GM10847 (cell line): Measurements from ENCODE around the gene SLCO3A1.

Experiments
- POLR2A ChIP-seq: IDR thresholded peaks from 2 replicates; pipeline ENCODE4 v1.6.1; 2011; ENCODE audit not compliant: insufficient read length; ENCODE audit errors: extremely low read depth

Gene SLCO3A1

DNA sequence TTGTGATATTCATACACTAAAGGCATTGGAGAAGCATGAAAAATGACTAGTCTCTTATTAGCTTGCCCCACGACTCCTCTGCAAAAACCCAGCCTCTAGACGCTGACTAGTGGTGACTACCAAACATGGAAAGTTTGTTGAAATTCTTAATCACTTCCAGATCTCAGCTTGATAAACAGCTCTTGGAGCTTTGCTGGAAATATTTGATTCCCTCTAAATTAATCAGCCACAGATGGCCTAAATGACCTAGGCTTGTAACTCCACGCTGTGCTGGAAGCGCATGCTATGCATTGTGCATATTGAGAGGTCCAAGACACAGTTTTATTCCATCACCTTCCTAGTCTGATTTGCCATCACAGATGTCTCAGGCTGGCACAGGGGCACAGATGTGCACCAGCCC, 295.5 kb downstream of the SLCO3A1 start:
- no peak for TF ChIP-seq POLR2A

DNA sequence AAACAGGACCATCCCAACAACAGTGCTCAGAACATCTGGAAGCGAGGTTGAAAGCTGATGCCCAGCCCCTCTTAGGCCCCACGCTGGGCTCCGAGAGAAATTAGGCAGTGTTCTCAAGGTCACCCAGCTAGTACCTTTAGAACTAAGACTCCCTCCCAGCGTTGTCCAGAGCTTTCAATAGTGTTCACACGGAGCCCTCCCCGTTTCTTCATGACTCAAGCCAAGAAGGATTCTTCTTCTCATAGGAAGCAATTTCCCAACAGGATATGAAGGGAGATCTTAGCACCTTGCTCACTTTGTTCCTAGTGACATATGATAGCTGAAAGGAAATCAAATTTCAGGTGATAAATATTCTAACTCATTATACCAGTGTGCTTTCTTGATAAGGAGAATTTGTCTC, 296.0 kb downstream of the SLCO3A1 start:
- no peak for TF ChIP-seq POLR2A

DNA sequence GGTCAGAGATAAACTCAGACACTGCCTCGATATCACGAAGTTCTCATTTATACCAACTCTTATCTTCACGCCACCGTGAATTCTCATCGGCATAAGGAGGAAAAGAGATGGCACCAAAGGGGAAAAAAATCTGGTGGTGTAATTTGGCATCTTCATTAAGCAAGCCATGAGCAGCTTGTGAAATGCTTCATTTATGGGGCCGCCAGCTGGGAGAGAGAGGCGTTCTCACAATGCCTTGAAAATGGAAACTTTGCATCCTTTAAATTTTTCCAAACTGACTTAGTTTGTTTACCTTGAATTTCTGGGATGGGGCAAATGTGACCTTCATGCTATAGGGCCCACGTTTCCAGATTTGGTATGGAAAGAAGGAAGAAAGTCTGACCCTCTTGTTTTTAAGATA, 297.7 kb downstream of the SLCO3A1 start:
- TF ChIP-seq POLR2A, result no peak

DNA sequence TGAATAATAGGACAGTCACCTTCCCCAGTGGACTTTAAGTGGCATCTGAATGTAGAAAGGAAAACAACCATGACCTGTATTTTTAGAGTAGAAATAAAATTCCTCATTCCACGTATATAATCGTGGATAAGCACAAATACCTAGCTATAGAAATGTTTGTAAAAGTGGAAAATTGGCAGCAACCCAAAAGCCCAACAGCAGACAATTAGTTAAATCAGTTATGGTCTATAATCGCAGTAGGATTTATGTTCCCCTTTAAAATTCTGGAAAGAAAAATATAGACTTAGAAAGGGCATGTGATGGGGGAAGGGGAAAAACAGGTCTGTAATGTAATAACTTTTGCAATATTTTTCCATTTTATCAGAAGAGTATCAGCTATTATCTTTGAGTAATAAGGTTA, 298.2 kb downstream of the SLCO3A1 start:
- no peak for TF ChIP-seq POLR2A

DNA sequence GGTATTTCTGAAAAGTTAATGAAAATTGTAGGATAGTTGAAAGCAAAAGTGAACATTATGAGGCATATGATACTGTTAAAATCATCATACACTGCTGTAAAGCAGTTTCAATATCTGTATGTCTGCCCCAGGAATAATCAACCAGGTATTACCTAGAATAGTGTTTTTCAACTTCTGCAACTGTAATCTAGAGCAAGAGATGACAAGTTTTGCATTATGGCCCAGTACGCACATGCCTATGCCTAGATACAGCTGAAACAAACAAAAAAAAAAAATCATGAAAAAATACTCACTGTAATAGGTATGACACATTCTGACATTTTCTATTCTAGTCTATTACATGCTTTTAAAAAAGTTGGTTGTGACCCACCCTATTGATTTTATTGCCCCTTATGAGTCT, 299.5 kb downstream of the SLCO3A1 start:
- no peak for TF ChIP-seq POLR2A

DNA sequence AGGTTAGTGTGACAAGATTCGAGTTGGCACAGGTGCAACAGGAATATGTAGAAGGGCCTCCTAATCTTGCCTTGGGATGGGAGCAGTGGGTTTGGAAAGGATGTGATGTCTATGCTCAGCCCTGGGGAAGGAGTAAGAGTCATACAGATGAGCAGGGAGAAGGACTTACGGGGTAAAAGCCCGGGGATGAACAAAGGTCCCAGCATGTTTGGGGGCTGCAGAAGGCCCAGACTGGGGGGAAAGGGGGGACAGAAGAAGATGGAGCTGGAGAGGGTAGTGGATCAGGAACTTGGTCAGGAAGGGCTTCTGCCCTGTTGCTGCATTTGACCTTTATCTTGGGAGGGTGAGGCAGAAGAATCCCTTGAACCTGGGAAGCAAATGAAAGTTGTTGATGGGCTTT, 300.1 kb downstream of the SLCO3A1 start:
- TF ChIP-seq POLR2A, result no peak

DNA sequence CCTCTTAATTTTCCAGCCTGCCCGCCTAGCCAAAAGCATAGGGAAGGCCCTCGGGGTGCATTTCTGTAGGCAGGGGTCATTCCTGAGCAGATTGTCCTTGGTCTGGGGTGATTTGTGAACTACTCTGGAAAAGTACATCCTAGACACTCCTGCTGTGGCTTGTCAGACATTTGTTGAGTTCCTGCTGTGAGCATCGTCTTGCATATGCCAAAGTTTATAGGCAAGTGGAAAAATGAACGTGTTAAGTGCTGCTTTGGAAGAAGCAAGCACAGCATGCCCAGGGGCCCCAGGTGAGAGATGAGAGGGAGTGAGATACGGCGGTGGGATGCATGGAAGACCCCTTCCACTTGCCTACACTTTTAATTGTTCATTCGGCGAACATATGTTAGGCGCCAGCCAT, 302.4 kb downstream of the SLCO3A1 start:
- TF ChIP-seq POLR2A, result no peak

DNA sequence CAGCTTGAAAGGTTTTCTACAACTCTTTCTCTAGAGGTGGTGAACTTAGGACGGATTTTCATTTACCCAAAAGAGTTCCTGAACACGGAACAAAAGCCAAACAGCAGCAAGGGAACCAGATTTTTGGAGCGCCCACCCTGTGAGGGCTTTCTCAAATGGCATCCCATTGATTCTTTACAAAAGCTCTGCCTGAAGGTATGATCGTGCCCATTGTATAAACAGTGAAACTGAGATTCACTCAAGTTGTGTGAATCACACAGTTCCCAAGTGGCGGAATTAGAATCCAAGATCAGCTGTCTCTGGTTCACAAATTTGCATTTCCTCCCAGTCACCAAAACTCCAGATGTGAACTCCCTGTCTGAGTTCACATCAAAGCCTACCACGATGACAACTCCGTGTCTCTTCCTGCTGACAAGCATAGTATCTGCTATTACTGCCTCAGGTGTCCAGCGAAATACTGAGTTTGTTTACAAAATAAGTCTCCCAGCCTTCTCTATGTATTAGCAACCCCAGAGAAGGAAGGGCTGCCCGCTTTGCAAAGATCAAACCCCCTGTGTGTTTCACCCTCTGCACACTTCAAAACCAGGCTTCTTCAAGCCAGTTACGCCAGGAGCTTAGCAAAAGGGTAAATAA, 304.3 kb downstream of the SLCO3A1 start:
- no peak for TF ChIP-seq POLR2A

DNA sequence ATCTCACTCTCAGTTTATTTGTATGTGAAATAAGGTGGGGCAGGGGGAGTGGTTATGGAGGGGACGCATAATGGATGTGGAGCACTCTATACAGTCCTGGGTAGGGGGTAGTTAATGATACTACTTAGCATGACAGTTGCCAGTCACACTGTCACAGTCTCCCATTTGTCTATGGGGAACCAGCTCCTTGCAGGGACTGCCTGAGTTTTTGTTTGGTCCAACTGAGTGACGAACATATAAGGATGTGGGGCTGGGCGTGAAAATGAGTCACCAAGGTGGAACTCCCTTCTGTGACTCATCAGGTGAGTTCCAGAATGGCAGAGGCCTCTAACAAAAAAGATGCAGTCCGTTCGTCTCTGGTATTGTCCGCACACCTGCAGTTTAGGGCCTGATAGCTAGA, 304.9 kb downstream of the SLCO3A1 start:
- TF ChIP-seq POLR2A, result no peak

DNA sequence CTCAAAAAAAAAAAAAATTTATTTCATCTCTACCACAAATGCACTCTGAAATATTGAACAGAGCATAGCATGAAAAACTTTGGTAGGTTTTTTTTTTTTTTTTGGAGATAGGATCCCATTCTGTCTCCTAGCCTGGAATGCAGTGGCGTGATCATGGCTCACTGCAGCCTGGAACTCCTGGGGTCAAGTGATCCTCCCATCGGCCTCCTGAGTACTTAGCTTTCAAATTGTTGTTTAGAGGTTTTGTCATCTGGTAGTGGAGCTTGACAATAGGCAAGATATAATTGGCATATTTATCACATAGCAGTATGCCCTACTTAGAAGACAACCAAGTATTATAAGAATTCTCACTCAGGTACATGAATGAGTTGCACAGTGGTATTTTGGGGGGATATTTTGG, 306.0 kb downstream of the SLCO3A1 start:
- TF ChIP-seq POLR2A, result no peak

DNA sequence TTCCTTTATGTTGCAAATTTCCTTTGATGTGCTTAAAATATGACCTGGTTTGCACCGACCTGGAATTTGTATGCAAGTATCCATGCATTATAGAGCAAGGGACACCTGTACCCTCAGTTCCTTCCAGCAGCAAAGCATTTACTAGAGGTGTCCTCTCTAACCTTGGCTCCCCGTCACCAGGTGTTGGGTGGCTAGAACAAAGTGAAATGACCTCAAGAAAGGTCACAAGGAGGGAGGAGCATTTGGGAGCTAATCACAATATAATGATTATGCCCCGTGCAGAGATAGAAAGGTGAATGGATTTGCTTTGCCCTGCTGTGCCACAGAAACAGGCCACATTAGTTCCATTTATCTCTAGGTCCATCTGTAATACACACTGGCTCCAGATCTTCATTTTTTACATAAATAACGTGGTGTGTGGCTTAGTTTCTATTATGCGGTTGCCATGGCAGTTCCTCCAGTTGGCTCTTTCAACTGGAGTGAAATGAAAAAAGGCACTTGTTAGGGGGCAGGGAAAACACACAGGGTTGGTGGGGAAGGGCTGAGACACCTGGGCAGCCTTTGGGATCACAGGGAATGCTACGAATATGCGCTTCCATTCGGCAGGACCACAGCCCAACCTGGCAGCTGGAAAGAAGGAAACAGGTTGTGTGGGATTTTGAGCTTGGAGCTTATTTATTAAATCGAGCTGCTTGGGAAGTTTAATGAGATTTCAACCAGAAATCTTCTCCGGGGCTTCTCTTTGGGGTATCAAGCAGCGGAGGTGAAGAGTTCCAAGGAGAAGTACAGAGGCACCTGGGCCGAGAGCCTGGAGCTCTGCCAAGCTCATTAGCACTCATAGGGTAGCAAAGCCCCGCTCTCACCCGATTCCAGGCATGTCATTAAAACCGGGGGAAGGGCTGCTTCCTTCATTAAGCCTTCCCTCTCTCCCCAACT, 306.7 kb downstream of the SLCO3A1 start:
- TF ChIP-seq POLR2A, result no peak

DNA sequence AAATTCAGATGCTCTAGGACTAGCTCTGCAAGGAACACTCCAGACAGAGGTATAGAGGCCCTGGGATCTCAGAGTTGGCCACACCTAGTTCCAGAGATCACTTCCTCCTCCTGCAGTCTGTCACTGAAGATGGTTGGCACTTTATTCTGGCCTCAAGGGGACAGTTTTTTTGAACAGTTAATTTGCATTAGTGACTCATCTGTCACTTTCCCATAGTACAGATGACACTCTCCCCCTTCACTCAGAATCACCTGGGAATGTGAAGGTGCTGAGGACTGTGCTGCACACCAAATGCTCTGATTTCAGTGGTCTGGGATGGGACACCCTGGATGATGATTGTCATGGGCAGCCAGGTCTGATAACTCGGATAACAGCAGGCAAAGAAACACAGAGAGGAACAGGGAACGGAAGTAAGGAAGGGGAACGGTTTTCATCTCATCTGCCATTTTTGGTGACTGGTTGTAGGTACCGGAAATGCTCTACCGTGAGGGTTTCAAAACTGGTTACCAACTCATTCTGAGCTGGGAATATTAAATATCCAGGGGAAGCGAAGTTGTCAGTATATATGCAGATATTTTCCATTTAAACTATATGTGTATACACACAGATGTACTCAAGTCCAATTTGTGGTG, 307.6 kb downstream of the SLCO3A1 start:
- no peak for TF ChIP-seq POLR2A

DNA sequence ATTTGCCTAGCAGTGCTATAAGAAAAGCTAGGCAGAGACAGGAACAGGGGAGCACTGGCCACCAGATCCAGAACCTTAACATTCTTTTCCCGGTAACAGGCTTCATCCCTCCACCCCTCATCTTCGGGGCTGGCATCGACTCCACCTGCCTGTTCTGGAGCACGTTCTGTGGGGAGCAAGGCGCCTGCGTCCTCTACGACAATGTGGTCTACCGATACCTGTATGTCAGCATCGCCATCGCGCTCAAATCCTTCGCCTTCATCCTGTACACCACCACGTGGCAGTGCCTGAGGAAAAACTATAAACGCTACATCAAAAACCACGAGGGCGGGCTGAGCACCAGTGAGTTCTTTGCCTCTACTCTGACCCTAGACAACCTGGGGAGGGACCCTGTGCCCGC, 309.1 kb downstream of the SLCO3A1 start:
- TF ChIP-seq POLR2A, result no peak

DNA sequence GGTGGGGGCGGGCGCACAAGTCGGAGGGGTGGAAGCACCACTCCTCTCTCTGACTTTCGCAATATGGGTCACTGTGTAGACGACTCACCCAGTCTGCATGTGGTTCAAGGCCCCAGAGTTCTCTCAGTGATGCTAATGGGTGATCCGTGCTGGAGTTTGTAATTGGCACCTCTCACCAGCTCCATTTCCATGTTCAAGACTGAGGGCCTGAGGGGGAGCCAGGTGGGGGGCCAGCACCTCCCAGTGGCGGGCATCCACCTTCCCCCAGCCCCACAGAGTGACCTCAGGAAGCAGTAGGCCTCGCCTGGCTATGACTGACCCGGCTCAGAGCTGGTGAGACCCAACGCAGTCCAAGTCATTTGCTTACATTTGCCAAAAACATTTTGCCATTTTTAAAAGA, 310.1 kb downstream of the SLCO3A1 start:
- TF ChIP-seq POLR2A, result no peak

DNA sequence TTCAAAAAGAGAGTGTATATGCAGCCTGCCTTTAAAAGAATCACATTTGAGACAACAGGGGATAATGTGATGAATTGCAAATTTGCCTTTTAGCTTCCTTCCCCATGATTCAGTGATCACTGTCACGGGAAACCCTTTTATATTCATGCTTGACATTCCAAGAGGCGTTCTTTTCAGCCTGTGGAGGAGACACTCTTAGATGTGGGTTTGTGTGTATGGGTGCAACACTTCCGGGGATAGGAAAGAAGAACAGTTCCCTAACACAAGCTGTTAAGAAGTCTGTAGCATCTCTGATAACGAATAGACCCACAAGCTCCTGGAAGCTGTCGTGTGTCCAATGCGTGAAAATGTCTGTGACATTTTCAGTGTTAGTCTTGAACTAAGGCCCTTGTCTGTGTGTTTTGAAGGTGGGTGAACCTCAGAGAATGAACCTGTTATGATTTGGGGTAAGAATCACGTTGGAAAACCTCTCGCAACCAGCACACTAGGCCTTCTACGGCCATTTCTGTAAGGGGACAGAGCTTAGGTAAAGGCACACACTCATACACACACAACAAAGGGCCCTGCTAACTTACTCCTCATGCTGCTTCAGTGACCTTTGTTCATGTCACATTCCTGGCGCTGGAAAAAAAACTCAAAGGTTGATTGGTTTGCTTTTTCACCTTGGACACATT, 311.0 kb downstream of the SLCO3A1 start:
- no peak for TF ChIP-seq POLR2A

DNA sequence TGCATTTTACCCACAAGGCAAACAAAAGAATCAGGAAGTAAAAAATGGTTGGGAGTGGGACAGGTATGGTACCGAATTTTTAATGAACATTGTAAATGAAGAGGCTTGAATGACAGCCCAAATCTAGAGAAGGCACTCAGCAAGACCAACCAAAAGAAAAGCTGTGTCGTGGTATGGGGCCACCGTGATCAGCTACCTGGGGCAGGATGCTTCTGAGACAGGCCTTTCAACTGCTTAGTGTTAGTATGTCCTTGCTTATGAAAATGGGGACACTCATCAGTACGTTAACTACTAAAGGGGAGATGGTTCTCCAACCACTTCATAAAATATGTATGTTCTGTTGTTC, 311.5 kb downstream of the SLCO3A1 start:
- no peak for TF ChIP-seq POLR2A
